BJ (cell line): ENCODE data around the gene GPR179. TPM values are rescaled to one million over a fixed set of nuclear protein-coding genes. Genes with fewer than 3 reads are reported as not detected.
"Not testable (repeated sequence)": the region's sequence is repeated elsewhere in the genome, so short reads cannot be mapped to it uniquely, and the experiment has no call there.

ENCODE experiments used
- CTCF ChIA-PET: fragments of 350-600 bp; formaldehyde crosslinking; extraction: SDS; loops from one replicate; lab custom pipeline; 2021; ENCODE audit warnings: antibody characterized with exemption, inconsistent platforms; lab: Yijun Ruan, JAX
- POLR2A ChIA-PET: fragments of 300-600 bp; sonication (Branson Sonifier 250); formaldehyde crosslinking; extraction: SDS; loops from one replicate; lab custom pipeline; 2021; ENCODE audit warnings: antibody characterized with exemption; lab: Charles Lee
- DNase-seq: peaks from one replicate; pipeline ENCODE4 v3.0.0-alpha.2; 2011; ENCODE audit warnings: low read depth
- H3K27me3 ChIP-seq: 2 replicates; pipeline ENCODE4 v1.6.0; 2011; ENCODE audit warnings: low read length; ENCODE audit not compliant: control insufficient read depth, insufficient read depth
- H3K36me3 ChIP-seq: 2 replicates; pipeline ENCODE4 v1.5.1; 2011; ENCODE audit warnings: low read length; ENCODE audit not compliant: control insufficient read depth, insufficient read depth
- H3K4me3 ChIP-seq: 2 replicates; pipeline ENCODE4 v1.5.1; 2011; ENCODE audit warnings: low read depth, mild to moderate bottlenecking, control low read depth, low read length
- polyA plus RNA-seq: library from polyadenylated mRNA; depleted of rRNA; stranded (reverse); fragments of >200 nt; gene quantifications from 2 replicates; pipeline ENCODE4 v1.2.3, GENCODE V29; 2011
- TF ChIP-seq, protein P1 (sequence below): IDR thresholded peaks from 2 replicates; pipeline ENCODE4 v1.5.1; 2011; ENCODE audit warnings: low read depth, mild to moderate bottlenecking, control low read depth, inconsistent platforms, low read length, moderate library complexity; ENCODE audit not compliant: insufficient read depth

GPR179 gene
- polyA plus RNA-seq, 1 experiment, result not detected

DNA sequence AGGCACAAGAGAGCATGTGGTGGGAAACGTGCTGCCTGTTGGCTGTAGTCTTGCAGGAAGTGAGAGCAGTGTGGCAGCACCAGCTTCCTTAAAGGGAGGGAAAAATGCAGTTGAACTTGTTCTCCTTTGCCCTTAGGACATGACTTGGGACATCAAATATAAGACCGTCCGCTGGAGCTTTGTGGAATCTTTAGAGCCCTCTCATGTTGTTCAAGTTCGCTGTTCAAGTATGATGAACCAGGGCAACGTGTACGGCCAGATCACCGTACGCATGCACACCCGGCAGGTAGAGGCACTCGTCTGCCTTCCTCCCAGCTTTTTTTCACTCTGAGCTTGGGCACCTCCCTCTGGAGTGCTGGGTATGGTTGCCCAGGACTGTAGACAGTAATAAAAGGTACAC, 23.3 kb downstream of the GPR179 start:
- Histone ChIP-seq H3K4me3 (no peak overlapping the region), H3K36me3 (peaks cover 9% of the 10 kb centered on the region), H3K27me3 (no peaks in the 10 kb centered on the region)
- CTCF ChIA-PET, result interaction anchor here (1.0 to 5.7 kb wide), 2 partner anchors 12 to 24 kb away, joined by 4 to 52 read pairs; partner anchors contain the start of gene GPR179
- no peak for DNase-seq
- POLR2A ChIA-PET, result no interaction called here
- TF ChIP-seq, protein P1, sequence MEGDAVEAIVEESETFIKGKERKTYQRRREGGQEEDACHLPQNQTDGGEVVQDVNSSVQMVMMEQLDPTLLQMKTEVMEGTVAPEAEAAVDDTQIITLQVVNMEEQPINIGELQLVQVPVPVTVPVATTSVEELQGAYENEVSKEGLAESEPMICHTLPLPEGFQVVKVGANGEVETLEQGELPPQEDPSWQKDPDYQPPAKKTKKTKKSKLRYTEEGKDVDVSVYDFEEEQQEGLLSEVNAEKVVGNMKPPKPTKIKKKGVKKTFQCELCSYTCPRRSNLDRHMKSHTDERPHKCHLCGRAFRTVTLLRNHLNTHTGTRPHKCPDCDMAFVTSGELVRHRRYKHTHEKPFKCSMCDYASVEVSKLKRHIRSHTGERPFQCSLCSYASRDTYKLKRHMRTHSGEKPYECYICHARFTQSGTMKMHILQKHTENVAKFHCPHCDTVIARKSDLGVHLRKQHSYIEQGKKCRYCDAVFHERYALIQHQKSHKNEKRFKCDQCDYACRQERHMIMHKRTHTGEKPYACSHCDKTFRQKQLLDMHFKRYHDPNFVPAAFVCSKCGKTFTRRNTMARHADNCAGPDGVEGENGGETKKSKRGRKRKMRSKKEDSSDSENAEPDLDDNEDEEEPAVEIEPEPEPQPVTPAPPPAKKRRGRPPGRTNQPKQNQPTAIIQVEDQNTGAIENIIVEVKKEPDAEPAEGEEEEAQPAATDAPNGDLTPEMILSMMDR, result no peak

DNA sequence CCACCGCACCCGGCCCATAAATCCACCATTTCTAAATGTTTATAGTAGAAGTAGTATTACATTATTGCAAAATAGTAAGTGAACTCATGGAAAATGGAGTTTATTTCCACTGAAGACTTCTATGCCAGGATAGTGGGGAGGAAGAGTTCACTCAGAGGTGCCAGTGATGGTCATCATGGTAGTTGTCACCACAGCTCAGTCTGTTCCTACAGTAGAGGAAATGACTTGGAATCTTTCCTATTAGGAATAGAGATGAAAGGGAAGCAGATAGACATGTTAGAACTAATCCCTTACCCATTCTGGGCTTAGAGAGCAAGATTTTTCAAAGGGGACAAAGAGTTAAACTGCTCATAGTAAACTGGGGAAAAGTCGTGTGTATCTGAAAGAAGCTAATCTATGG, 26.7 kb downstream of the GPR179 start:
- ChIA-PET POLR2A (no interaction called here), CTCF (interaction anchor here (1.0 to 1.8 kb wide), 2 partner anchors 11 to 16 kb away, joined by 3 to 6 read pairs; no protein-coding TSS in a partner anchor)
- TF ChIP-seq, protein P1, result no peak
- H3K4me3 ChIP-seq, result no peak overlapping the region
- H3K27me3 ChIP-seq, result no peaks in the 10 kb centered on the region
- no peak for DNase-seq
- H3K36me3 ChIP-seq, result peaks cover 4% of the 10 kb centered on the region

- Histone ChIP-seq H3K36me3 (peaks cover 2% of the 10 kb centered on the region), H3K27me3 (no peaks in the 10 kb centered on the region), H3K4me3 (no peak overlapping the region)
- TF ChIP-seq, protein P1, result no peak
- no peak for DNase-seq
- POLR2A ChIA-PET, result interaction anchor here (0.6 kb wide), 1 partner anchor 43 kb away, joined by 4 read pairs; no protein-coding TSS in a partner anchor
- CTCF ChIA-PET, result interaction anchor here (1.8 kb wide), 1 partner anchor 34 kb away, joined by 7 read pairs; no protein-coding TSS in a partner anchor
These were observed 28.3 kb downstream of the GPR179 start for GRCh38 chr17:38315497-38315896.

DNA sequence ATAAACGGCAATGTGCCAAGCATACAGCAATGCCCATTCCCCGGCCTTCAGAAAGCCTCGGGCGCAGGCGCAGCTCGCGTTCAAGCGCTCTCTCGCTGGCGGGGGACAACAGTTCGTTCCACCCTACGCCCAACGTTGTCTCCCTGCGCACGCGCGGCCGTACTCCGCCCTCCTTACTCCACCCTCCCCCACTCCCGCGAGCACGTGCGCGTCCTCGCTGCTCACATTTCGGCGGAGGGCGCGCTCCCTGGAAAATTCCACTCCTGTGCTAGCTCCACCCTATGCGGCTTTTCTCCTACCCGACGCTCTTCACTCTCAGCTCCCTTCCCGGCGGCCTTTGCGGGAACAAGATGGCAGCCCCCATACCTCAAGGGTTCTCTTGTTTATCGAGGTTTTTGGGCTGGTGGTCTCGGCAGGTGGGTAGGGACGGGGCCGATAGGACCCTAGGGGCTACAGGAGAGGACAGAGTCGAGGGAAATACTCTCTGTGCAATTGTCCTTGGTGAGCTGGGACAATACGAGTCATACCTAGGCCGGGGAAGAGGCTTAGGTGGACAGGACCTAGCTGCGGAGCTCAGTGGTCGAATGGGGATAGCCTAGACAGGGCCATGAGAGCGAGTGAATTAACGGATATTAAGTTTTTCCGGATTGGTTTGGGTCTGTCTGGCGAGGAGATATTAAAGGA, 46.8 kb downstream of the GPR179 start, which contains the start of gene MRPL45:
Gene MRPL45, plus strand, starts transcription at position 335 of the 684 bp plus-strand sequence. Its CDS starts 16 bp downstream, at position 351.
- H3K27me3 ChIP-seq, POLR2A ChIA-PET, H3K36me3 ChIP-seq, CTCF ChIA-PET: not testable (repeated sequence)
- DNase-seq, result peak; percentile 84
- peak within 1 kb of the TSS; percentile 61 for H3K4me3 ChIP-seq

DNA sequence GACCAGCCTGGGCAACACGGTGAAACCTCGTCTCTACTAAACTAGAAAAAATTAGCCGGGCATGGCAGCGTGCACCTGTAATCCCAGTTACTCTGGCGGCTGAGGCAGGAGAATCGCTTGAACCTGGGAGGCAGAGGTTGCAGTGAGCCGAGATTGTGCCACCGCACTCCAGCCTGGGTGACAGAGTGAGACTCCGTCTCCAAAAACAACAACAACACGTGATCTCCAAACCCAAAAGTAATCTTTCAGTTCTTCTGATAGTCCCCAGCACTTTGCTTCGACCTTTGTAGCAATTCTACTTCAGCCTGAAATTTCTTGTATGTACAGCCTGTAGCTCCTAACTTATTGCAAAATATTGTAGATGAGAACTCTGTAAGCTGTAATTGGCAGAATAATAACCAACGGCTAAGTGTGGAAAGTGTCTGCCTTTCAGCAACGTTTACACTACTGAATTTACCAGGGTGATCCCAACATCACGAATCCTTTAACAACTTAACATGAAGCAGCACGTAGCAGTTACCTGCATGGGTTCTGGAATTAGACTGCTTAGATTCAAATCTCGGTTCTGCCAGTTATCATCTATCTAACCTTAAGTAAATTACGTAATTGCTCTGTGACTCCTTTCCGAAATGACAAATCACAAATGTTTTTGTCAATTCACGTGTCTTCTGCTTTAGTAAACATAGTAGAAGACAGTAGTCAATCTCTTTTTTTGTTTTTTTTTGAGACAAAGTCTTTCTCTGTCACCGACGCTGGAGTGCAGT, 48.0 kb downstream of the GPR179 start:
- POLR2A ChIA-PET, DNase-seq: not testable (repeated sequence)

GRCh38 chr17:38289760-38290159, 54.0 kb downstream of the GPR179 start:
- H3K36me3 ChIP-seq, CTCF ChIA-PET, DNase-seq, H3K4me3 ChIP-seq, POLR2A ChIA-PET, H3K27me3 ChIP-seq: not testable (repeated sequence)

More for the DNA sequence above, 48.0 kb downstream of the GPR179 start:
- CTCF ChIA-PET, H3K4me3 ChIP-seq, H3K36me3 ChIP-seq, H3K27me3 ChIP-seq: not testable (repeated sequence)
